Measurements from ENCODE around the gene GLI3. TPM values are rescaled to one million over a fixed set of nuclear protein-coding genes. Genes with fewer than 3 reads are reported as not detected.

The GLI3 gene
- total RNA-seq, 1 experiment from 2014 or later, result 46.2 TPM

DNA sequence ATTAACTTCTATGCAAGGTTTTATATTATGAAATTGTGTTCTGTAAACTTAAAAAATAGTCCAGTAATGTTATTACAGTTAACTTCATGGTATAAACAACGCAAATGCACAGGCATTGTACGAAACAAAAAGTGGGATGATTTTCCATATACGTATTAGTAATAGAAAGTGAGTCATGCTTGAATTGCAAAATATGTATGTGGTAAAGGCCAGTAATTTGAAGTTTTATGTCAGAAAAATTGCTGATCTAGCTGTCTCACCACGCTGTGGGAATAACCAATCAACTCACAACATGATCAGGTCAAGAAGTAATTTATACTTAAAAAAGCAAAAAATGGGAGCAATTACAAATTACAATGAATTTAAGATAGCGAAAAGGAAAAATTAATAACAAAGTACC lies 37.0 kb upstream of the GLI3 start (continued):
- no peak for TF ChIP-seq OVOL2 (CRISPR knock-in tag; IDR thresholded peaks at IDR 0.05; ENCODE audit: borderline replicate concordance)
- TF ChIP-seq, protein P1, sequence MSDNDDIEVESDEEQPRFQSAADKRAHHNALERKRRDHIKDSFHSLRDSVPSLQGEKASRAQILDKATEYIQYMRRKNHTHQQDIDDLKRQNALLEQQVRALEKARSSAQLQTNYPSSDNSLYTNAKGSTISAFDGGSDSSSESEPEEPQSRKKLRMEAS (CRISPR knock-in tag; IDR thresholded peaks at IDR 0.05), result no peak

DNA sequence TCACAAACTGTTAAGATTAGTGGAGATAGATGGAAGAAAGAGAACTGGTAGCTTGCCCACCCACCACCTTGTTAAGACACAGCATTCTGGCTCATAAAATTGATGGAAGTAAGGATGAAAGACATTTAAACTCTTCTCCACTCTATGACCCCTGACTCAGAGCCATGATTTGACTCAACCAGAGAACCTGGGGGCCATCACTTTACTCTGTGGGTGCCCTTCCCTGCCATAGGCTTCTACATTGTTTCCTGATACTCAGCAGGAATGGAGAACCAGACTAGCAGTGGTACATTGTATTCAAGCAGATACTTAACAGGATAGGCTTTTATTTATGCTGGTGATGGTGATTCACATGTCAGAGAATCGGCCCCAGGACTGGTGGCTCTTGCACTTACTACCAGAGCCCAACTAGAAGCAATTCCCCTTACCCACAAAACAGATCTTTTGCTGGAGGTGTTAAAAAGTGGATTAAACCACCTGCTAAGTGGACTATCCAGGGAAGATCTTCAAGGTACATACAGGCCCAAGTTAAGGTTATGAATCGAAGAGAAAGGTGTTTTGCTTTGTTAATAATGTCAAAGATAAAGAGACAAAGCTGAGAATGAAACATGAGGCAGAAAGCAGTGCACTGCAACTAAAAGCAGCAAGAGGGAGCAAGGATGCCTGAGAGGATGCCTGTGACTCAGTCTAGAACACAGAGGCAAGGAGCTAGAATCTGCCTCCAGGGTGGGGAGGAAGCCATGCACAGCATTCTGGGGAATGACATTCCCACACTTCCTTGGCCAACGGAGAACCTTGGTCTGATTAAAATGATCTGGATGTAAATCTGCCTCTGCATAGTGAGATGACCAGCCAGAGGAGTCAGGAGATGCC lies 36.0 kb upstream of the GLI3 start:
- TF ChIP-seq, protein P2, sequence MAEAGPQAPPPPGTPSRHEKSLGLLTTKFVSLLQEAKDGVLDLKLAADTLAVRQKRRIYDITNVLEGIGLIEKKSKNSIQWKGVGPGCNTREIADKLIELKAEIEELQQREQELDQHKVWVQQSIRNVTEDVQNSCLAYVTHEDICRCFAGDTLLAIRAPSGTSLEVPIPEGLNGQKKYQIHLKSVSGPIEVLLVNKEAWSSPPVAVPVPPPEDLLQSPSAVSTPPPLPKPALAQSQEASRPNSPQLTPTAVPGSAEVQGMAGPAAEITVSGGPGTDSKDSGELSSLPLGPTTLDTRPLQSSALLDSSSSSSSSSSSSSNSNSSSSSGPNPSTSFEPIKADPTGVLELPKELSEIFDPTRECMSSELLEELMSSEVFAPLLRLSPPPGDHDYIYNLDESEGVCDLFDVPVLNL (CRISPR knock-in tag; IDR thresholded peaks at IDR 0.05; ENCODE audit: borderline replicate concordance, low read depth), result no peak
- TF ChIP-seq, protein P3, sequence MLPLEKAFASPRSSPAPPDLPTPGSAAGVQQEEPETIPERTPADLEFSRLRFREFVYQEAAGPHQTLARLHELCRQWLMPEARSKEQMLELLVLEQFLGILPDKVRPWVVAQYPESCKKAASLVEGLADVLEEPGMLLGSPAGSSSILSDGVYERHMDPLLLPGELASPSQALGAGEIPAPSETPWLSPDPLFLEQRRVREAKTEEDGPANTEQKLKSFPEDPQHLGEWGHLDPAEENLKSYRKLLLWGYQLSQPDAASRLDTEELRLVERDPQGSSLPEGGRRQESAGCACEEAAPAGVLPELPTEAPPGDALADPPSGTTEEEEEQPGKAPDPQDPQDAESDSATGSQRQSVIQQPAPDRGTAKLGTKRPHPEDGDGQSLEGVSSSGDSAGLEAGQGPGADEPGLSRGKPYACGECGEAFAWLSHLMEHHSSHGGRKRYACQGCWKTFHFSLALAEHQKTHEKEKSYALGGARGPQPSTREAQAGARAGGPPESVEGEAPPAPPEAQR (CRISPR knock-in tag; IDR thresholded peaks at IDR 0.05), result no peak
- no peak for TF ChIP-seq RORB (CRISPR knock-in tag; IDR thresholded peaks at IDR 0.05)
- no peak for TF ChIP-seq FOXP4 (CRISPR knock-in tag; IDR thresholded peaks at IDR 0.05)
- no peak for TF ChIP-seq ZNF317 (CRISPR knock-in tag; IDR thresholded peaks at IDR 0.05; ENCODE audit: borderline replicate concordance, low read depth)
- TF ChIP-seq, protein P4, sequence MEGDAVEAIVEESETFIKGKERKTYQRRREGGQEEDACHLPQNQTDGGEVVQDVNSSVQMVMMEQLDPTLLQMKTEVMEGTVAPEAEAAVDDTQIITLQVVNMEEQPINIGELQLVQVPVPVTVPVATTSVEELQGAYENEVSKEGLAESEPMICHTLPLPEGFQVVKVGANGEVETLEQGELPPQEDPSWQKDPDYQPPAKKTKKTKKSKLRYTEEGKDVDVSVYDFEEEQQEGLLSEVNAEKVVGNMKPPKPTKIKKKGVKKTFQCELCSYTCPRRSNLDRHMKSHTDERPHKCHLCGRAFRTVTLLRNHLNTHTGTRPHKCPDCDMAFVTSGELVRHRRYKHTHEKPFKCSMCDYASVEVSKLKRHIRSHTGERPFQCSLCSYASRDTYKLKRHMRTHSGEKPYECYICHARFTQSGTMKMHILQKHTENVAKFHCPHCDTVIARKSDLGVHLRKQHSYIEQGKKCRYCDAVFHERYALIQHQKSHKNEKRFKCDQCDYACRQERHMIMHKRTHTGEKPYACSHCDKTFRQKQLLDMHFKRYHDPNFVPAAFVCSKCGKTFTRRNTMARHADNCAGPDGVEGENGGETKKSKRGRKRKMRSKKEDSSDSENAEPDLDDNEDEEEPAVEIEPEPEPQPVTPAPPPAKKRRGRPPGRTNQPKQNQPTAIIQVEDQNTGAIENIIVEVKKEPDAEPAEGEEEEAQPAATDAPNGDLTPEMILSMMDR (IDR thresholded peaks at IDR 0.05), result no peak
- TF ChIP-seq, protein P5, sequence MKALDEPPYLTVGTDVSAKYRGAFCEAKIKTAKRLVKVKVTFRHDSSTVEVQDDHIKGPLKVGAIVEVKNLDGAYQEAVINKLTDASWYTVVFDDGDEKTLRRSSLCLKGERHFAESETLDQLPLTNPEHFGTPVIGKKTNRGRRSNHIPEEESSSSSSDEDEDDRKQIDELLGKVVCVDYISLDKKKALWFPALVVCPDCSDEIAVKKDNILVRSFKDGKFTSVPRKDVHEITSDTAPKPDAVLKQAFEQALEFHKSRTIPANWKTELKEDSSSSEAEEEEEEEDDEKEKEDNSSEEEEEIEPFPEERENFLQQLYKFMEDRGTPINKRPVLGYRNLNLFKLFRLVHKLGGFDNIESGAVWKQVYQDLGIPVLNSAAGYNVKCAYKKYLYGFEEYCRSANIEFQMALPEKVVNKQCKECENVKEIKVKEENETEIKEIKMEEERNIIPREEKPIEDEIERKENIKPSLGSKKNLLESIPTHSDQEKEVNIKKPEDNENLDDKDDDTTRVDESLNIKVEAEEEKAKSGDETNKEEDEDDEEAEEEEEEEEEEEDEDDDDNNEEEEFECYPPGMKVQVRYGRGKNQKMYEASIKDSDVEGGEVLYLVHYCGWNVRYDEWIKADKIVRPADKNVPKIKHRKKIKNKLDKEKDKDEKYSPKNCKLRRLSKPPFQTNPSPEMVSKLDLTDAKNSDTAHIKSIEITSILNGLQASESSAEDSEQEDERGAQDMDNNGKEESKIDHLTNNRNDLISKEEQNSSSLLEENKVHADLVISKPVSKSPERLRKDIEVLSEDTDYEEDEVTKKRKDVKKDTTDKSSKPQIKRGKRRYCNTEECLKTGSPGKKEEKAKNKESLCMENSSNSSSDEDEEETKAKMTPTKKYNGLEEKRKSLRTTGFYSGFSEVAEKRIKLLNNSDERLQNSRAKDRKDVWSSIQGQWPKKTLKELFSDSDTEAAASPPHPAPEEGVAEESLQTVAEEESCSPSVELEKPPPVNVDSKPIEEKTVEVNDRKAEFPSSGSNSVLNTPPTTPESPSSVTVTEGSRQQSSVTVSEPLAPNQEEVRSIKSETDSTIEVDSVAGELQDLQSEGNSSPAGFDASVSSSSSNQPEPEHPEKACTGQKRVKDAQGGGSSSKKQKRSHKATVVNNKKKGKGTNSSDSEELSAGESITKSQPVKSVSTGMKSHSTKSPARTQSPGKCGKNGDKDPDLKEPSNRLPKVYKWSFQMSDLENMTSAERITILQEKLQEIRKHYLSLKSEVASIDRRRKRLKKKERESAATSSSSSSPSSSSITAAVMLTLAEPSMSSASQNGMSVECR (CRISPR knock-in tag; IDR thresholded peaks at IDR 0.05; ENCODE audit: borderline replicate concordance), result no peak
- TF ChIP-seq ZNF219 (CRISPR knock-in tag; IDR thresholded peaks at IDR 0.05; ENCODE audit: borderline replicate concordance), result no peak
- no peak for TF ChIP-seq IRF2 (CRISPR knock-in tag; IDR thresholded peaks at IDR 0.05; ENCODE audit: borderline replicate concordance, low read depth)
- no peak for TF ChIP-seq MYBL2 (CRISPR knock-in tag; IDR thresholded peaks at IDR 0.05)
- TF ChIP-seq, protein P6, sequence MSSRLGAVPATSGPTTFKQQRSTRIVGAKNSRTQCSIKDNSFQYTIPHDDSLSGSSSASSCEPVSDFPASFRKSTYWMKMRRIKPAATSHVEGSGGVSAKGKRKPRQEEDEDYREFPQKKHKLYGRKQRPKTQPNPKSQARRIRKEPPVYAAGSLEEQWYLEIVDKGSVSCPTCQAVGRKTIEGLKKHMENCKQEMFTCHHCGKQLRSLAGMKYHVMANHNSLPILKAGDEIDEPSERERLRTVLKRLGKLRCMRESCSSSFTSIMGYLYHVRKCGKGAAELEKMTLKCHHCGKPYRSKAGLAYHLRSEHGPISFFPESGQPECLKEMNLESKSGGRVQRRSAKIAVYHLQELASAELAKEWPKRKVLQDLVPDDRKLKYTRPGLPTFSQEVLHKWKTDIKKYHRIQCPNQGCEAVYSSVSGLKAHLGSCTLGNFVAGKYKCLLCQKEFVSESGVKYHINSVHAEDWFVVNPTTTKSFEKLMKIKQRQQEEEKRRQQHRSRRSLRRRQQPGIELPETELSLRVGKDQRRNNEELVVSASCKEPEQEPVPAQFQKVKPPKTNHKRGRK (CRISPR knock-in tag; IDR thresholded peaks at IDR 0.05; ENCODE audit: borderline replicate concordance), result no peak
- ChIA-PET POLR2A (interaction anchor here (0.6 kb wide), 1 partner anchor 315 kb away, joined by 3 read pairs; no protein-coding TSS in a partner anchor), CTCF (interaction anchor here (0.6 to 2.0 kb wide), 21 partner anchors 9 to 420 kb away, joined by 3 to 7 read pairs (median 3); no protein-coding TSS in a partner anchor)
- H3K36me3 Mint-ChIP-seq, result no peaks in the 10 kb centered on the region
- no peaks in the 10 kb centered on the region for H3K27me3 Mint-ChIP-seq (ENCODE audit: low read depth)
- DNase-seq (ENCODE audit: low spot score) (peak; percentile 16), ATAC-seq (peak; percentile 81)
- peaks cover 18% of the 10 kb centered on the region for H3K4me1 Mint-ChIP-seq
- H3K27ac Mint-ChIP-seq, result no peak overlapping the region
- no peaks in the 10 kb centered on the region for H3K9me3 Mint-ChIP-seq
- H3K4me3 Mint-ChIP-seq, result no peak overlapping the region

Measured in WTC11 (cell line).